ENCODE data around the gene TXLNA. TPM values are rescaled to one million over a fixed set of nuclear protein-coding genes. Genes with fewer than 3 reads are reported as not detected.
A peak's percentile ranks its signal among the peaks of the same experiment; 100 is the strongest.
"Not testable (repeated sequence)": the region's sequence is repeated elsewhere in the genome, so short reads cannot be mapped to it uniquely, and the experiment has no call there.

TXLNA gene
- 10 to 100 TPM; 10.2 to 13.5 TPM for polyA plus RNA-seq

GRCh38 chr1:32179443-32180185 is at the start of gene TXLNA:
Gene TXLNA, plus strand, starts transcription at chr1:32179675. Its CDS starts 671 bp downstream, at chr1:32180346.
- H3K27me3 ChIP-seq (ENCODE audit: control insufficient read depth in 1 of 2, insufficient read depth in 2 of 2, low read length in 2 of 2), result no peaks in the 10 kb centered on the region
- H3K9me3 ChIP-seq (ENCODE audit: control insufficient read depth in 2 of 2, insufficient read depth in 1 of 2, low read depth in 1 of 2, low read length in 1 of 2), result no peaks in the 10 kb centered on the region
- H3K4me3 ChIP-seq (ENCODE audit: low read depth in 1 of 2, low read length in 2 of 2), result peak within 1 kb of the TSS; percentile 54 to 74
- peaks cover 0 to 10% of the 10 kb centered on the region in 2 donors for H3K4me1 ChIP-seq (ENCODE audit: control insufficient read depth in 2 of 2, insufficient read depth in 2 of 2, low read length in 1 of 2)
- peak within 1 kb of the TSS; percentile 93 to 99 for H3K27ac ChIP-seq (ENCODE audit: low read depth in 2 of 2, low read length in 1 of 2)
- H3K36me3 ChIP-seq (ENCODE audit: control insufficient read depth in 2 of 2, insufficient read depth in 2 of 2, low read length in 1 of 2), result peaks cover 4 to 11% of the 10 kb centered on the region in 2 donors
- WGBS, 2 donors, result 0 to 1% methylated on average over 63 to 79 of the region's 79 CpGs

- H3K9me3 ChIP-seq (ENCODE audit: control insufficient read depth in 2 of 2, insufficient read depth in 1 of 2, low read depth in 1 of 2, low read length in 1 of 2); H3K4me3 ChIP-seq (ENCODE audit: low read depth in 1 of 2, low read length in 2 of 2); H3K36me3 ChIP-seq (ENCODE audit: control insufficient read depth in 2 of 2, insufficient read depth in 2 of 2, low read length in 1 of 2); H3K27me3 ChIP-seq (ENCODE audit: control insufficient read depth in 1 of 2, insufficient read depth in 2 of 2, low read length in 2 of 2); H3K4me1 ChIP-seq (ENCODE audit: control insufficient read depth in 2 of 2, insufficient read depth in 2 of 2, low read length in 1 of 2): not testable (repeated sequence)
- 87 to 92% methylated on average over 9 of the region's 9 CpGs for WGBS, 2 donors
- peak overlapping the region; percentile 35 to 76 for H3K27ac ChIP-seq (ENCODE audit: low read depth in 2 of 2, low read length in 1 of 2)
Measured at GRCh38 chr1:32133950-32134280, 45.6 kb upstream of the TXLNA start.

GRCh38 chr1:32137111-32137510 is 42.4 kb upstream of the TXLNA start:
- Histone ChIP-seq H3K4me1 (ENCODE audit: control insufficient read depth in 2 of 2, insufficient read depth in 2 of 2, low read length in 1 of 2) (no peaks in the 10 kb centered on the region), H3K36me3 (ENCODE audit: control insufficient read depth in 2 of 2, insufficient read depth in 2 of 2, low read length in 1 of 2) (no peaks in the 10 kb centered on the region), H3K9me3 (ENCODE audit: control insufficient read depth in 2 of 2, insufficient read depth in 1 of 2, low read depth in 1 of 2, low read length in 1 of 2) (no peaks in the 10 kb centered on the region), H3K4me3 (ENCODE audit: low read depth in 1 of 2, low read length in 2 of 2) (no peak overlapping the region), H3K27me3 (ENCODE audit: control insufficient read depth in 1 of 2, insufficient read depth in 2 of 2, low read length in 2 of 2) (no peaks in the 10 kb centered on the region), H3K27ac (ENCODE audit: low read depth in 2 of 2, low read length in 1 of 2) (no peak overlapping the region)
- WGBS, 2 donors, result 95 to 97% methylated on average over 5 of the region's 5 CpGs

GRCh38 chr1:32138965-32139364 is 40.5 kb upstream of the TXLNA start:
- WGBS, 2 donors, result 52 to 55% methylated on average over 5 of the region's 5 CpGs
- no peaks in the 10 kb centered on the region for H3K27me3 ChIP-seq (ENCODE audit: control insufficient read depth in 1 of 2, insufficient read depth in 2 of 2, low read length in 2 of 2)
- no peaks in the 10 kb centered on the region for H3K9me3 ChIP-seq (ENCODE audit: control insufficient read depth in 2 of 2, insufficient read depth in 1 of 2, low read depth in 1 of 2, low read length in 1 of 2)
- no peak overlapping the region for H3K4me3 ChIP-seq (ENCODE audit: low read depth in 1 of 2, low read length in 2 of 2)
- no peaks in the 10 kb centered on the region for H3K4me1 ChIP-seq (ENCODE audit: control insufficient read depth in 2 of 2, insufficient read depth in 2 of 2, low read length in 1 of 2)
- no peak overlapping the region for H3K27ac ChIP-seq (ENCODE audit: low read depth in 2 of 2, low read length in 1 of 2)
- no peaks in the 10 kb centered on the region for H3K36me3 ChIP-seq (ENCODE audit: control insufficient read depth in 2 of 2, insufficient read depth in 2 of 2, low read length in 1 of 2)

GRCh38 chr1:32142446-32143301 is 36.8 kb upstream of the TXLNA start:
- Histone ChIP-seq H3K36me3 (ENCODE audit: control insufficient read depth in 2 of 2, insufficient read depth in 2 of 2, low read length in 1 of 2) (no peaks in the 10 kb centered on the region), H3K4me1 (ENCODE audit: control insufficient read depth in 2 of 2, insufficient read depth in 2 of 2, low read length in 1 of 2) (no peaks in the 10 kb centered on the region), H3K27me3 (ENCODE audit: control insufficient read depth in 1 of 2, insufficient read depth in 2 of 2, low read length in 2 of 2) (no peaks in the 10 kb centered on the region), H3K27ac (ENCODE audit: low read depth in 2 of 2, low read length in 1 of 2) (no peak overlapping the region), H3K9me3 (ENCODE audit: control insufficient read depth in 2 of 2, insufficient read depth in 1 of 2, low read depth in 1 of 2, low read length in 1 of 2) (no peaks in the 10 kb centered on the region), H3K4me3 (ENCODE audit: low read depth in 1 of 2, low read length in 2 of 2) (no peak overlapping the region)
- WGBS, 2 donors, result 46 to 62% methylated on average over 6 of the region's 6 CpGs

- 82 to 88% methylated on average over 4 of the region's 4 CpGs for WGBS, 2 donors
- H3K9me3 ChIP-seq (ENCODE audit: control insufficient read depth in 2 of 2, insufficient read depth in 1 of 2, low read depth in 1 of 2, low read length in 1 of 2); H3K4me3 ChIP-seq (ENCODE audit: low read depth in 1 of 2, low read length in 2 of 2); H3K4me1 ChIP-seq (ENCODE audit: control insufficient read depth in 2 of 2, insufficient read depth in 2 of 2, low read length in 1 of 2); H3K27me3 ChIP-seq (ENCODE audit: control insufficient read depth in 1 of 2, insufficient read depth in 2 of 2, low read length in 2 of 2); H3K27ac ChIP-seq (ENCODE audit: low read depth in 2 of 2, low read length in 1 of 2); H3K36me3 ChIP-seq (ENCODE audit: control insufficient read depth in 2 of 2, insufficient read depth in 2 of 2, low read length in 1 of 2): not testable (repeated sequence)
Measured at GRCh38 chr1:32143302-32143695, 36.2 kb upstream of the TXLNA start.

GRCh38 chr1:32144033-32144432 is 35.4 kb upstream of the TXLNA start:
- 86 to 96% methylated on average over 3 of the region's 3 CpGs for WGBS, 2 donors
- H3K36me3 ChIP-seq (ENCODE audit: control insufficient read depth in 2 of 2, insufficient read depth in 2 of 2, low read length in 1 of 2), result no peaks in the 10 kb centered on the region
- H3K4me3 ChIP-seq (ENCODE audit: low read depth in 1 of 2, low read length in 2 of 2), result no peak overlapping the region
- H3K27me3 ChIP-seq (ENCODE audit: control insufficient read depth in 1 of 2, insufficient read depth in 2 of 2, low read length in 2 of 2), result no peaks in the 10 kb centered on the region
- H3K27ac ChIP-seq (ENCODE audit: low read depth in 2 of 2, low read length in 1 of 2), result no peak overlapping the region
- H3K9me3 ChIP-seq (ENCODE audit: control insufficient read depth in 2 of 2, insufficient read depth in 1 of 2, low read depth in 1 of 2, low read length in 1 of 2), result no peaks in the 10 kb centered on the region
- no peaks in the 10 kb centered on the region for H3K4me1 ChIP-seq (ENCODE audit: control insufficient read depth in 2 of 2, insufficient read depth in 2 of 2, low read length in 1 of 2)

GRCh38 chr1:32147799-32148198 is 31.7 kb upstream of the TXLNA start:
- not testable (repeated sequence) for H3K4me1 ChIP-seq (ENCODE audit: control insufficient read depth in 2 of 2, insufficient read depth in 2 of 2, low read length in 1 of 2); H3K27me3 ChIP-seq (ENCODE audit: control insufficient read depth in 1 of 2, insufficient read depth in 2 of 2, low read length in 2 of 2)
- WGBS, 2 donors, result 99% methylated on average over 5 of the region's 5 CpGs

DNA sequence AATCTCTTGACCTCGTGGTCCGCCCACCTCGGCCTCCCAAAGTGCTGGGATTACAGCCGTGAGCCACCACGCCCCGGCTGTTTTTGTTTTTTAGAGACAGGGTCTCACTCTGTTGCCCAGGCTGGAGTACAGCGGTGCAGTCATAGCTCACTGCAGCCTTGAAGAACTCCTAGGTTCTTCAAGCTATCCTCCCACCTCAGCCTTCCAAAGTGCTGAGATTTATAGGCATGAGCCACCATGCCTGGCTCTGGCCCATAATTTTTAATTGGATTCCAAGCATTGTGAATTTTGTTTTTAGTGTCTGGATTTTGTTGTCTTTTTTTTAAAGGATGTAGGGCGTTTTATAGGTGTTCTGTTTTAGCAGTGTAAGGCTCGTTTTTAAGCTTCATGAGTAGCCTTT is 28.6 kb upstream of the TXLNA start:
- Histone ChIP-seq H3K27ac (ENCODE audit: low read depth in 2 of 2, low read length in 1 of 2) (no peak overlapping the region), H3K27me3 (ENCODE audit: control insufficient read depth in 1 of 2, insufficient read depth in 2 of 2, low read length in 2 of 2) (no peaks in the 10 kb centered on the region), H3K4me1 (ENCODE audit: control insufficient read depth in 2 of 2, insufficient read depth in 2 of 2, low read length in 1 of 2) (no peaks in the 10 kb centered on the region), H3K9me3 (ENCODE audit: control insufficient read depth in 2 of 2, insufficient read depth in 1 of 2, low read depth in 1 of 2, low read length in 1 of 2) (no peaks in the 10 kb centered on the region), H3K4me3 (ENCODE audit: low read depth in 1 of 2, low read length in 2 of 2) (no peak overlapping the region), H3K36me3 (ENCODE audit: control insufficient read depth in 2 of 2, insufficient read depth in 2 of 2, low read length in 1 of 2) (peaks cover 0 to 2% of the 10 kb centered on the region in 2 donors)
- 91 to 92% methylated on average over 9 of the region's 9 CpGs for WGBS, 2 donors

More at GRCh38 chr1:32147799-32148198, 31.7 kb upstream of the TXLNA start:
- not testable (repeated sequence) for H3K36me3 ChIP-seq (ENCODE audit: control insufficient read depth in 2 of 2, insufficient read depth in 2 of 2, low read length in 1 of 2); H3K9me3 ChIP-seq (ENCODE audit: control insufficient read depth in 2 of 2, insufficient read depth in 1 of 2, low read depth in 1 of 2, low read length in 1 of 2); H3K27ac ChIP-seq (ENCODE audit: low read depth in 2 of 2, low read length in 1 of 2); H3K4me3 ChIP-seq (ENCODE audit: low read depth in 1 of 2, low read length in 2 of 2)

Measured in esophagus (tissue), 2 donors.